SK-N-SH (cell line): ENCODE results near the gene OMP. TPM values are rescaled to one million over a fixed set of nuclear protein-coding genes. Genes with fewer than 3 reads are reported as not detected.

Experiments
- CTCF ChIA-PET: fragments of 300-600, 350-600 bp; formaldehyde crosslinking; extraction: SDS; loops from one replicate; lab custom pipeline; 2021; lab: Yijun Ruan, JAX
- POLR2A ChIA-PET: fragments of 350-600 bp; sonication (Branson Sonifier 250); formaldehyde crosslinking; extraction: SDS; loops from one replicate; lab custom pipeline; 2020; ENCODE audit warnings: antibody characterized with exemption, inconsistent platforms; lab: Yijun Ruan, JAX
- DNase-seq: peaks from one replicate; pipeline ENCODE4 v3.0.0; 2012
- H2AFZ ChIP-seq: fragments of 200-600 bp; sonication (generic); 2 replicates; pipeline ENCODE4 v1.8.1; 2016; ENCODE audit warnings: antibody characterized with exemption, mild to moderate bottlenecking, low read depth
- H3F3A ChIP-seq: fragments of 200-600 bp; sonication (generic); replicated peaks from 2 replicates; pipeline ENCODE3; 2016; ENCODE audit warnings: antibody characterized with exemption, mild to moderate bottlenecking; ENCODE audit not compliant: insufficient read depth
- H3K27ac ChIP-seq, 2 experiments: fragments of 200-500 bp in 1 of 2; fragments of 200-600 bp in 1 of 2; sonication (Bioruptor generic) in 1 of 2; sonication (generic), shearing (Covaris generic) in 1 of 2; 2 replicates each; pipeline versions ENCODE4 v1.5.1 to v1.6.1; 2014 to 2016; ENCODE audit warnings: low read depth in 2 of 2, inconsistent platforms in 1 of 2, low read length in 1 of 2, mild to moderate bottlenecking in 1 of 2, mixed read lengths in 1 of 2
- H3K27me3 ChIP-seq: fragments of 200-600 bp; sonication (generic), shearing (Covaris generic); 2 replicates; pipeline ENCODE4 v1.6.1; 2016; ENCODE audit warnings: mixed run types; ENCODE audit not compliant: insufficient read depth
- H3K36me3 ChIP-seq, 2 experiments: fragments of 200-500 bp in 1 of 2; fragments of 200-600 bp in 1 of 2; sonication (Bioruptor generic) in 1 of 2; sonication (generic) in 1 of 2; replicated peaks in 1 of 2; 2 replicates each; pipeline versions ENCODE3 to v1.5.1; 2014 to 2016; ENCODE audit warnings: low read length in 1 of 2, mild to moderate bottlenecking in 1 of 2; ENCODE audit not compliant: insufficient read depth in 2 of 2, control insufficient read depth in 1 of 2
- H3K4me1 ChIP-seq, 2 experiments: fragments of 200-500 bp in 1 of 2; fragments of 200-600 bp in 1 of 2; sonication (Bioruptor generic) in 1 of 2; sonication (generic), shearing (Covaris generic) in 1 of 2; 2 replicates each; pipeline versions ENCODE4 v1.5.1 to v1.6.1; 2014 to 2016; ENCODE audit warnings: low read depth in 1 of 2, low read length in 1 of 2, mixed run types in 1 of 2; ENCODE audit not compliant: insufficient read depth in 2 of 2, control insufficient read depth in 1 of 2
- H3K4me2 ChIP-seq: fragments of 200-600 bp; sonication (generic), shearing (Covaris generic); 2 replicates; pipeline ENCODE4 v1.6.1; 2017; ENCODE audit warnings: mixed run types
- H3K4me3 ChIP-seq, 2 experiments: fragments of 200-500 bp in 1 of 2; fragments of 200-600 bp in 1 of 2; sonication (Bioruptor generic) in 1 of 2; sonication (generic), shearing (Covaris generic) in 1 of 2; 2 replicates each; pipeline versions ENCODE4 v1.5.1 to v1.8.1; 2014 to 2016; ENCODE audit warnings: low read depth in 2 of 2, inconsistent platforms in 1 of 2, low read length in 1 of 2, mild to moderate bottlenecking in 1 of 2, mixed read lengths in 1 of 2, moderate library complexity in 1 of 2
- H3K79me2 ChIP-seq: fragments of 200-600 bp; sonication (generic); 2 replicates; pipeline ENCODE4 v1.8.1; 2017; ENCODE audit warnings: mild to moderate bottlenecking; ENCODE audit not compliant: insufficient read depth
- H3K9ac ChIP-seq: fragments of 200-600 bp; sonication (generic); 2 replicates; pipeline ENCODE4 v1.6.1; 2017; ENCODE audit warnings: mixed run types
- H3K9me2 ChIP-seq: fragments of 200-600 bp; sonication (generic); 2 replicates; pipeline ENCODE4 v1.6.1; 2017; ENCODE audit warnings: mixed run types
- H3K9me3 ChIP-seq: fragments of 200-600 bp; sonication (generic); 2 replicates; pipeline ENCODE4 v1.6.1; 2017; ENCODE audit warnings: mixed run types, mild to moderate bottlenecking, moderate library complexity
- H4K20me1 ChIP-seq: fragments of 200-600 bp; sonication (generic); 2 replicates; pipeline ENCODE4 v1.6.1; 2017; ENCODE audit warnings: mild to moderate bottlenecking, mixed run types; ENCODE audit not compliant: insufficient read depth
- CHD2 ChIP-seq: fragments of 150-350 bp; IDR thresholded peaks from 2 replicates; pipeline ENCODE4 v1.6.1; 2018; ENCODE audit warnings: low read length; ENCODE audit not compliant: partially characterized antibody
- CTCF ChIP-seq: fragments of 200-600 bp; sonication (generic); IDR thresholded peaks from 2 replicates; pipeline ENCODE4 v1.6.1; 2017; ENCODE audit warnings: antibody characterized with exemption, mild to moderate bottlenecking, moderate library complexity
- ELF1 ChIP-seq: IDR thresholded peaks from 2 replicates; pipeline ENCODE4 v1.4.0; 2012
- EZH2phosphoT487 ChIP-seq: fragments of 200-600 bp; sonication (generic); IDR thresholded peaks from 2 replicates; pipeline ENCODE4 v1.6.1; 2017; ENCODE audit warnings: low read depth, mixed run types, mild to moderate bottlenecking, antibody characterized with exemption, moderate library complexity, borderline replicate concordance
- GABPA ChIP-seq: IDR thresholded peaks from 2 replicates; pipeline ENCODE4 v1.4.0; 2012; ENCODE audit warnings: low read depth, mild to moderate bottlenecking
- JUND ChIP-seq: IDR thresholded peaks from 2 replicates; pipeline ENCODE4 v1.4.0; 2012
- MEF2A ChIP-seq: IDR thresholded peaks from 2 replicates; pipeline ENCODE4 v1.4.0; 2012; ENCODE audit warnings: low read depth, borderline replicate concordance
- PBX3 ChIP-seq: IDR thresholded peaks from 2 replicates; pipeline ENCODE4; 2012
- RCOR1 ChIP-seq: fragments of 150-350 bp; IDR thresholded peaks from 2 replicates; pipeline ENCODE4 v1.6.1; 2017; ENCODE audit warnings: antibody characterized with exemption, low read length
- RFX5 ChIP-seq: IDR thresholded peaks from 2 replicates; pipeline ENCODE4 v1.6.1; 2012; ENCODE audit warnings: mild to moderate bottlenecking, improper control_type of control experiment, low read length
- RXRA ChIP-seq: IDR thresholded peaks from 2 replicates; pipeline ENCODE4 v1.4.0; 2012; ENCODE audit warnings: low read depth, mild to moderate bottlenecking, borderline replicate concordance
- SIN3A ChIP-seq: IDR thresholded peaks from 2 replicates; pipeline ENCODE4 v1.6.1; 2012; ENCODE audit warnings: low read depth, mild to moderate bottlenecking, low read length, moderate library complexity, borderline replicate concordance
- SMC3 ChIP-seq: IDR thresholded peaks from 2 replicates; pipeline ENCODE4 v1.6.1; 2012; ENCODE audit warnings: low read depth, low read length, improper control_type of control experiment
- TAF1 ChIP-seq: IDR thresholded peaks from 2 replicates; pipeline ENCODE4 v1.6.1; 2012; ENCODE audit warnings: low read depth, mild to moderate bottlenecking, low read length, moderate library complexity, borderline replicate concordance
- TEAD4 ChIP-seq: IDR thresholded peaks from 2 replicates; pipeline ENCODE4 v1.4.0; 2012; ENCODE audit warnings: mild to moderate bottlenecking, borderline replicate concordance; ENCODE audit not compliant: insufficient read depth
- USF2 ChIP-seq: fragments of 150-350 bp; IDR thresholded peaks from 2 replicates; pipeline ENCODE4 v1.6.1; 2017; ENCODE audit warnings: antibody characterized with exemption, low read length, low read depth, borderline replicate concordance
- WGBS: methylation state at CpG from one replicate; pipeline ENCODE4 v1.1.6; 2017; ENCODE audit warnings: low lambda C conversion rate; 5-methylcytosine and 5-hydroxymethylcytosine counted together
- polyA plus RNA-seq, 3 experiments: library from polyadenylated mRNA; depleted of rRNA; stranded (reverse); fragments of >200 nt; gene quantifications; 2 replicates each; pipeline ENCODE4 v1.2.3, GENCODE V29; 2012
- TF ChIP-seq, protein P1 (sequence below): IDR thresholded peaks from 2 replicates; pipeline ENCODE4 v1.6.1; 2012; ENCODE audit warnings: mild to moderate bottlenecking, low read depth, low read length, moderate library complexity
- TF ChIP-seq, protein P2 (sequence below): IDR thresholded peaks from 2 replicates; pipeline ENCODE4 v1.4.0; 2012; ENCODE audit warnings: low read depth, borderline replicate concordance

The OMP gene
- polyA plus RNA-seq, 1 of the 3 experiments (the other 2 are of a cell fraction) = 0.20 TPM

DNA sequence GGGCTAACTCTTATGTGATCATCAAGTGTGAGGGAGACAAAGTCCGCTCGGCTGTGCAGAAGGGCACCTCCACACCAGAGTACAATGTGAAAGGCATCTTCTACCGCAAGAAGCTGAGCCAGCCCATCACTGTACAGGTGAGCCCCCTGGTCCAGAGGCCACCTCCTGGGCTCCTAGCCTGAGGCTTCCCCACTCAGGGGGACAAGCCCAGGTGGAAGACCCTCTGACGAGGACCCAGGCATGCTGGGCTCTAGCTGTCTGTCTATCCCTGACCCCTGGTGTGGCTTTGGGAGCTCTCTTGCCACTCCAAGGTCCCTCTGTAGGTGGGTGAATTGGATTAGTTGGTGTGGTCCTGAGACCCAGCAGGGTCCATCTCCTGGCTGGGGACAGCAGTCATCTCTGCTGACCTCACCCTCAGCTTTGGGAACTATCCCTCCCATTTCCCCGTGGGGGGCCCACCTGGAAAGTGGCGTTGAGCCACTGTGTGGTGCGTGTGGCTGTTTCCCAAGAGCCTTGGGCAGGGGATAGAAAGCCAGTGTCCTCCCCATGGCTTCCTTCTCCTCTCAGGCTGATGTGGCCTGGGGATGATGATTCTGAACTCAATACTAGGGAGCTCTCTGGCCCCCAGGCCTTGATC is 20.1 kb downstream of the OMP start:
- Histone ChIP-seq H3K9me3 (no peaks in the 10 kb centered on the region), H3K9me2 (no peaks in the 10 kb centered on the region), H3K4me3 (no peak overlapping the region), H4K20me1 (no peaks in the 10 kb centered on the region), H3K79me2 (no peaks in the 10 kb centered on the region), H3K27me3 (no peaks in the 10 kb centered on the region), H3K36me3 (peaks cover 0 to 28% of the 10 kb centered on the region in 2 experiments), H3K4me1 (peaks cover 0 to 17% of the 10 kb centered on the region in 2 experiments; a peak in 1 of 4 replicates), H3F3A (no peaks in the 10 kb centered on the region), H3K9ac (no peak overlapping the region), H3K4me2 (no peak overlapping the region)
- WGBS = 94% methylated on average over 6 of the region's 7 CpGs
- CTCF ChIA-PET = interaction anchor here (0.6 to 12.2 kb wide), 8 partner anchors 9 to 426 kb away, joined by 3 to 270 read pairs (median 4); no protein-coding TSS in a partner anchor
- DNase-seq = no peak
- TF ChIP-seq ELF1 = no peak
- no peak for TF ChIP-seq TAF1
- TF ChIP-seq TEAD4 = no peak
- TF ChIP-seq, all 33 proteins: peak for 0
- Histone ChIP-seq H3K27ac (no peak overlapping the region), H2AFZ (no peak overlapping the region)
- POLR2A ChIA-PET = no interaction called here

GRCh38 chr11:77123591-77123990 is 21.0 kb downstream of the OMP start:
- DNase-seq = no peak
- POLR2A ChIA-PET = no interaction called here

More at GRCh38 chr11:77123591-77123990, 21.0 kb downstream of the OMP start:
- Histone ChIP-seq H3K27ac (no peak overlapping the region), H3K36me3 (peaks cover 0 to 24% of the 10 kb centered on the region in 2 experiments), H3F3A (no peaks in the 10 kb centered on the region), H3K4me1 (peaks cover 0 to 26% of the 10 kb centered on the region in 2 experiments; a peak in 1 of 4 replicates), H3K4me3 (no peak overlapping the region), H3K27me3 (no peaks in the 10 kb centered on the region), H3K9ac (no peak overlapping the region), H3K9me2 (no peaks in the 10 kb centered on the region), H3K4me2 (no peak overlapping the region), H3K79me2 (no peaks in the 10 kb centered on the region), H2AFZ (no peak overlapping the region), H4K20me1 (no peaks in the 10 kb centered on the region), H3K9me3 (no peaks in the 10 kb centered on the region)
- CTCF ChIA-PET = interaction anchor here (1.3 to 12.2 kb wide), 2 partner anchors 62 to 84 kb away, joined by 3 to 270 read pairs; no protein-coding TSS in a partner anchor
- WGBS = 96% methylated on average over 4 of the region's 8 CpGs
- TF ChIP-seq SMC3 (no peak), TAF1 (no peak), MEF2A (no peak), SIN3A (no peak), ELF1 (no peak), TEAD4 (no peak), EZH2phosphoT487 (no peak), RXRA (no peak), CTCF (no peak), PBX3 (no peak), USF2 (no peak), RCOR1 (no peak), RFX5 (no peak), JUND (no peak), CHD2 (no peak), GABPA (no peak)
- TF ChIP-seq, protein P1, sequence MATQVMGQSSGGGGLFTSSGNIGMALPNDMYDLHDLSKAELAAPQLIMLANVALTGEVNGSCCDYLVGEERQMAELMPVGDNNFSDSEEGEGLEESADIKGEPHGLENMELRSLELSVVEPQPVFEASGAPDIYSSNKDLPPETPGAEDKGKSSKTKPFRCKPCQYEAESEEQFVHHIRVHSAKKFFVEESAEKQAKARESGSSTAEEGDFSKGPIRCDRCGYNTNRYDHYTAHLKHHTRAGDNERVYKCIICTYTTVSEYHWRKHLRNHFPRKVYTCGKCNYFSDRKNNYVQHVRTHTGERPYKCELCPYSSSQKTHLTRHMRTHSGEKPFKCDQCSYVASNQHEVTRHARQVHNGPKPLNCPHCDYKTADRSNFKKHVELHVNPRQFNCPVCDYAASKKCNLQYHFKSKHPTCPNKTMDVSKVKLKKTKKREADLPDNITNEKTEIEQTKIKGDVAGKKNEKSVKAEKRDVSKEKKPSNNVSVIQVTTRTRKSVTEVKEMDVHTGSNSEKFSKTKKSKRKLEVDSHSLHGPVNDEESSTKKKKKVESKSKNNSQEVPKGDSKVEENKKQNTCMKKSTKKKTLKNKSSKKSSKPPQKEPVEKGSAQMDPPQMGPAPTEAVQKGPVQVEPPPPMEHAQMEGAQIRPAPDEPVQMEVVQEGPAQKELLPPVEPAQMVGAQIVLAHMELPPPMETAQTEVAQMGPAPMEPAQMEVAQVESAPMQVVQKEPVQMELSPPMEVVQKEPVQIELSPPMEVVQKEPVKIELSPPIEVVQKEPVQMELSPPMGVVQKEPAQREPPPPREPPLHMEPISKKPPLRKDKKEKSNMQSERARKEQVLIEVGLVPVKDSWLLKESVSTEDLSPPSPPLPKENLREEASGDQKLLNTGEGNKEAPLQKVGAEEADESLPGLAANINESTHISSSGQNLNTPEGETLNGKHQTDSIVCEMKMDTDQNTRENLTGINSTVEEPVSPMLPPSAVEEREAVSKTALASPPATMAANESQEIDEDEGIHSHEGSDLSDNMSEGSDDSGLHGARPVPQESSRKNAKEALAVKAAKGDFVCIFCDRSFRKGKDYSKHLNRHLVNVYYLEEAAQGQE = no peak
- TF ChIP-seq, protein P2, sequence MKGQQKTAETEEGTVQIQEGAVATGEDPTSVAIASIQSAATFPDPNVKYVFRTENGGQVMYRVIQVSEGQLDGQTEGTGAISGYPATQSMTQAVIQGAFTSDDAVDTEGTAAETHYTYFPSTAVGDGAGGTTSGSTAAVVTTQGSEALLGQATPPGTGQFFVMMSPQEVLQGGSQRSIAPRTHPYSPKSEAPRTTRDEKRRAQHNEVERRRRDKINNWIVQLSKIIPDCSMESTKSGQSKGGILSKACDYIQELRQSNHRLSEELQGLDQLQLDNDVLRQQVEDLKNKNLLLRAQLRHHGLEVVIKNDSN = no peak
